A673 (cell line): ENCODE results near the gene SLC7A6.

Source experiments
- CTCF ChIP-seq: fragments of 300-800, 200-600 bp; sonication (generic); conservative IDR thresholded peaks from 2 replicates; pipeline ENCODE4 v1.5.1; 2017; ENCODE audit warnings: low read depth, mild to moderate bottlenecking, antibody characterized with exemption, low read length, moderate library complexity, mixed read lengths
- EZH2 ChIP-seq: fragments of 200-600 bp; sonication (generic); IDR thresholded peaks from 2 replicates; pipeline ENCODE4 v1.6.1; 2017; ENCODE audit warnings: borderline replicate concordance, low read depth, mild to moderate bottlenecking, mixed read lengths, antibody characterized with exemption, low read length; ENCODE audit not compliant: poor library complexity, severe bottlenecking

DNA sequence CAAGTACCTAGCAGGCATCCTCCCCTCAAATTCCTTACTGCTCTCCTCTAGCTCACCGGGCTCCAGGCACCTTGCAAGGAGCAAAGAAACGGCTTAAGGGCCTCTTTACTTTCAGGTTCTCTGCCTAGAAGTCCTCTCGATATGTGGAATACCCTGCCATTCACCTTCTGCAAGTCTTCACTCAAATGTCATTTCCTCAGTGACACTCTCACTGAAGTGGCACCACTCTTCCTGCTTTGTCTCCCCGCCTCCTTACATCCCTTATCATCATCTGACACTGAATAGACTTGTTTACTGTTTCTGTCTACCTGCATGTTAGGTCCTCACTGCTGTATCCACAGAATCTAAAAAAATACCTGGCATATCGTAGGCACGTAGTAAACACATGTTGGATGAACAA, 45.5 kb downstream of the SLC7A6 start:
- TF ChIP-seq CTCF (no peak), EZH2 (no peak)
